Islet of Langerhans (tissue), 1 donor: ENCODE measurements around the gene IGFBP4.

Source experiments
- FAIRE-seq: peaks from one replicate; lab custom pipeline; 2011; peaks lifted over from hg19 to GRCh38; lab: Jason Lieb, UNC

Gene IGFBP4

GRCh38 chr17:40472733-40473452 is 29.6 kb downstream of the IGFBP4 start:
- FAIRE-seq = no peak

GRCh38 chr17:40473573-40474365 is 30.5 kb downstream of the IGFBP4 start:
- no peak for FAIRE-seq

- no peak for FAIRE-seq
Measured at GRCh38 chr17:40474419-40475002, 31.3 kb downstream of the IGFBP4 start.

- no peak for FAIRE-seq
Measured at GRCh38 chr17:40475234-40475908, 32.1 kb downstream of the IGFBP4 start.

- no peak for FAIRE-seq
Measured at GRCh38 chr17:40477796-40478195, 34.5 kb downstream of the IGFBP4 start.

GRCh38 chr17:40478486-40478885 is 35.2 kb downstream of the IGFBP4 start:
- no peak for FAIRE-seq

GRCh38 chr17:40479754-40480480 is 36.7 kb downstream of the IGFBP4 start:
- FAIRE-seq = no peak

- no peak for FAIRE-seq
Measured at GRCh38 chr17:40480501-40481003, 37.3 kb downstream of the IGFBP4 start.

- FAIRE-seq = no peak
Measured at GRCh38 chr17:40481106-40481505, 37.9 kb downstream of the IGFBP4 start.

- FAIRE-seq = no peak
Measured at GRCh38 chr17:40482722-40483121, 39.5 kb downstream of the IGFBP4 start.

GRCh38 chr17:40483679-40484078 is 40.4 kb downstream of the IGFBP4 start:
- FAIRE-seq = no peak

- FAIRE-seq = no peak
Measured at GRCh38 chr17:40484285-40484972, 41.2 kb downstream of the IGFBP4 start.

GRCh38 chr17:40484973-40485530 is 41.8 kb downstream of the IGFBP4 start:
- no peak for FAIRE-seq

- no peak for FAIRE-seq
Measured at GRCh38 chr17:40485851-40486521, 42.7 kb downstream of the IGFBP4 start.

GRCh38 chr17:40486522-40487370 is 43.5 kb downstream of the IGFBP4 start:
- FAIRE-seq = no peak

- FAIRE-seq = no peak
Measured at GRCh38 chr17:40487371-40488020, 44.2 kb downstream of the IGFBP4 start.

GRCh38 chr17:40490289-40490853 is 47.1 kb downstream of the IGFBP4 start:
- FAIRE-seq = no peak

- FAIRE-seq = no peak
Measured at GRCh38 chr17:40490982-40491381, 47.7 kb downstream of the IGFBP4 start.
